BLaER1 treated with 17β-estradiol and CSF1 and Interleukin-3, amounts not matched to agents 10 nM and 100 nM (cell line): ENCODE measurements around the gene FBXL17.

ENCODE experiments used
- H3K27ac ChIP-seq, 11 experiments: shearing (Covaris generic); formaldehyde crosslinking; 2 replicates each; pipeline ENCODE4 v1.8.1; 2022
- H3K27me3 ChIP-seq, 11 experiments: shearing (Covaris generic); formaldehyde crosslinking; 2 replicates each; pipeline ENCODE4 v1.8.1; 2022
- H3K36me3 ChIP-seq, 11 experiments: shearing (Covaris generic); formaldehyde crosslinking; 2 replicates each; pipeline ENCODE4 v1.8.1; 2022
- H3K4me1 ChIP-seq, 10 experiments: shearing (Covaris generic); formaldehyde crosslinking; 2 replicates each; pipeline ENCODE4 v1.8.1; 2022
- H3K4me2 ChIP-seq, 11 experiments: shearing (Covaris generic); formaldehyde crosslinking; 2 replicates each; pipeline ENCODE4 v1.8.1; 2022
- H3K4me3 ChIP-seq, 10 experiments: shearing (Covaris generic); formaldehyde crosslinking; 2 replicates each; pipeline ENCODE4 v1.8.1; 2022
- H3K9ac ChIP-seq, 11 experiments: shearing (Covaris generic); formaldehyde crosslinking; 2 replicates each; pipeline ENCODE4 v1.8.1; 2022
- H3K9me3 ChIP-seq, 11 experiments: shearing (Covaris generic); formaldehyde crosslinking; replicated peaks in 1 of 11; 2 replicates each; pipeline ENCODE4 v1.8.1; 2022
- H4K20me1 ChIP-seq, 11 experiments: shearing (Covaris generic); formaldehyde crosslinking; 2 replicates each; pipeline ENCODE4 v1.8.1; 2022
- Cebpa-rat ChIP-seq, 11 experiments: shearing (Covaris generic); IDR thresholded peaks; 2 replicates each; pipeline ENCODE4 v1.8.1; 2022

The FBXL17 gene

GRCh38 chr5:108361771-108362170 is 20.1 kb downstream of the FBXL17 start:
- no peaks in the 10 kb centered on the region for H3K9me3 ChIP-seq
- H3K9ac ChIP-seq, result no peak overlapping the region
- no peaks in the 10 kb centered on the region for H3K27me3 ChIP-seq
- peaks cover 0 to 34% (median 15%) of the 10 kb centered on the region in 11 experiments; a peak in 12 of 22 replicates for H3K36me3 ChIP-seq
- H3K27ac ChIP-seq, result no peak overlapping the region
- no peak overlapping the region for H3K4me3 ChIP-seq
- no peak overlapping the region for H3K4me2 ChIP-seq
- H3K4me1 ChIP-seq, result no peaks in the 10 kb centered on the region
- no peak for TF ChIP-seq Cebpa-rat (IDR thresholded peaks at IDR 0.05)
- H4K20me1 ChIP-seq, result no peaks in the 10 kb centered on the region

GRCh38 chr5:108361239-108361638 is 20.7 kb downstream of the FBXL17 start:
- H3K4me3 ChIP-seq, result no peak overlapping the region
- H3K9ac ChIP-seq, result no peak overlapping the region
- H4K20me1 ChIP-seq, result no peaks in the 10 kb centered on the region
- H3K36me3 ChIP-seq, result peaks cover 0 to 32% (median 13%) of the 10 kb centered on the region in 11 experiments; a peak in 12 of 22 replicates
- H3K4me2 ChIP-seq, result no peak overlapping the region
- no peak overlapping the region for H3K27ac ChIP-seq
- no peaks in the 10 kb centered on the region for H3K4me1 ChIP-seq
- no peak for TF ChIP-seq Cebpa-rat (IDR thresholded peaks at IDR 0.05)
- H3K9me3 ChIP-seq, result no peaks in the 10 kb centered on the region
- H3K27me3 ChIP-seq, result no peaks in the 10 kb centered on the region

- Histone ChIP-seq H3K9me3 (no peaks in the 10 kb centered on the region), H3K4me3 (no peak overlapping the region), H3K27me3 (no peaks in the 10 kb centered on the region), H3K27ac (no peak overlapping the region), H3K4me2 (no peak overlapping the region), H3K36me3 (peaks cover 0 to 23% (median 13%) of the 10 kb centered on the region in 11 experiments; a peak in 12 of 22 replicates), H3K9ac (no peak overlapping the region), H4K20me1 (no peaks in the 10 kb centered on the region), H3K4me1 (no peaks in the 10 kb centered on the region)
- no peak for TF ChIP-seq Cebpa-rat (IDR thresholded peaks at IDR 0.05)
These were observed 21.6 kb downstream of the FBXL17 start for GRCh38 chr5:108360280-108360679.

GRCh38 chr5:108356286-108356685 is 25.6 kb downstream of the FBXL17 start:
- Histone ChIP-seq H3K9me3 (no peaks in the 10 kb centered on the region), H3K4me3 (no peak overlapping the region), H3K36me3 (peaks cover 0 to 6% (median 0%) of the 10 kb centered on the region in 11 experiments; a peak in 2 of 22 replicates), H3K27me3 (no peaks in the 10 kb centered on the region), H4K20me1 (no peaks in the 10 kb centered on the region; a peak in 1 of 22 replicates), H3K9ac (no peak overlapping the region), H3K27ac (no peak overlapping the region), H3K4me1 (no peaks in the 10 kb centered on the region; a peak in 1 of 20 replicates), H3K4me2 (no peak overlapping the region)
- TF ChIP-seq Cebpa-rat (IDR thresholded peaks at IDR 0.05), result no peak

- no peak for TF ChIP-seq Cebpa-rat (IDR thresholded peaks at IDR 0.05)
- peaks cover 0 to 3% (median 0%) of the 10 kb centered on the region in 11 experiments; a peak in 1 of 22 replicates for H3K36me3 ChIP-seq
- no peaks in the 10 kb centered on the region for H3K9me3 ChIP-seq
- no peak overlapping the region for H3K4me2 ChIP-seq
- H3K27me3 ChIP-seq, result no peaks in the 10 kb centered on the region
- no peak overlapping the region for H3K9ac ChIP-seq
- no peaks in the 10 kb centered on the region; a peak in 1 of 20 replicates for H3K4me1 ChIP-seq
- no peaks in the 10 kb centered on the region; a peak in 1 of 22 replicates for H4K20me1 ChIP-seq
- H3K27ac ChIP-seq, result no peak overlapping the region
- no peak overlapping the region for H3K4me3 ChIP-seq
These were observed 28.8 kb downstream of the FBXL17 start for GRCh38 chr5:108353087-108353486.

GRCh38 chr5:108345541-108346171 is 36.2 kb downstream of the FBXL17 start:
- Histone ChIP-seq H3K4me2 (no peak overlapping the region), H3K9me3 (no peaks in the 10 kb centered on the region), H3K4me1 (no peaks in the 10 kb centered on the region), H3K9ac (no peak overlapping the region), H3K27ac (no peak overlapping the region), H3K36me3 (peaks cover 0 to 19% (median 0%) of the 10 kb centered on the region in 11 experiments; a peak in 4 of 22 replicates), H3K27me3 (no peaks in the 10 kb centered on the region), H3K4me3 (no peak overlapping the region), H4K20me1 (peaks cover 0 to 4% (median 0%) of the 10 kb centered on the region in 11 experiments; a peak in 3 of 22 replicates)
- TF ChIP-seq Cebpa-rat (IDR thresholded peaks at IDR 0.05), result no peak

- Histone ChIP-seq H3K27ac (no peak overlapping the region), H3K4me2 (no peak overlapping the region), H3K36me3 (peaks cover 0 to 19% (median 0%) of the 10 kb centered on the region in 11 experiments; a peak in 4 of 22 replicates), H4K20me1 (peaks cover 0 to 4% (median 0%) of the 10 kb centered on the region in 11 experiments; a peak in 3 of 22 replicates), H3K4me1 (no peaks in the 10 kb centered on the region), H3K9me3 (no peaks in the 10 kb centered on the region), H3K27me3 (no peaks in the 10 kb centered on the region), H3K4me3 (no peak overlapping the region), H3K9ac (no peak overlapping the region)
- no peak for TF ChIP-seq Cebpa-rat (IDR thresholded peaks at IDR 0.05)
These were observed 37.6 kb downstream of the FBXL17 start for GRCh38 chr5:108344103-108344822.

GRCh38 chr5:108341866-108342265 is 40.0 kb downstream of the FBXL17 start:
- Histone ChIP-seq H3K4me2 (no peak overlapping the region), H3K27ac (no peak overlapping the region), H3K27me3 (no peaks in the 10 kb centered on the region), H3K9me3 (no peaks in the 10 kb centered on the region), H3K4me1 (no peaks in the 10 kb centered on the region), H3K9ac (no peak overlapping the region), H3K36me3 (peaks cover 0 to 14% (median 0%) of the 10 kb centered on the region in 11 experiments; a peak in 4 of 22 replicates), H3K4me3 (no peak overlapping the region), H4K20me1 (peaks cover 0 to 4% (median 0%) of the 10 kb centered on the region in 11 experiments; a peak in 3 of 22 replicates)
- TF ChIP-seq Cebpa-rat (IDR thresholded peaks at IDR 0.05), result no peak

GRCh38 chr5:108340131-108340530 is 41.8 kb downstream of the FBXL17 start:
- Histone ChIP-seq H3K36me3 (peaks cover 0 to 14% (median 0%) of the 10 kb centered on the region in 11 experiments; a peak in 3 of 22 replicates), H4K20me1 (peaks cover 0 to 3% (median 0%) of the 10 kb centered on the region in 11 experiments; a peak in 3 of 22 replicates), H3K9me3 (no peaks in the 10 kb centered on the region), H3K4me1 (no peaks in the 10 kb centered on the region), H3K4me3 (no peak overlapping the region), H3K4me2 (no peak overlapping the region), H3K27me3 (no peaks in the 10 kb centered on the region), H3K9ac (no peak overlapping the region), H3K27ac (no peak overlapping the region)
- TF ChIP-seq Cebpa-rat (IDR thresholded peaks at IDR 0.05), result no peak
